Measurements from ENCODE around the gene GPR37. TPM values are rescaled to one million over a fixed set of nuclear protein-coding genes. Genes with fewer than 3 reads are reported as not detected.

The GPR37 gene
- total RNA-seq, 6 donors from 2014 or later = 0.15 to 2.8 (median 0.98) TPM

- TF ChIP-seq EP300 (IDR thresholded peaks at IDR 0.05) = no peak
- no peak for TF ChIP-seq POLR2A (IDR thresholded peaks at IDR 0.05)
- TF ChIP-seq POLR2AphosphoS5 (IDR thresholded peaks at IDR 0.05) = no peak
- TF ChIP-seq, protein P1, sequence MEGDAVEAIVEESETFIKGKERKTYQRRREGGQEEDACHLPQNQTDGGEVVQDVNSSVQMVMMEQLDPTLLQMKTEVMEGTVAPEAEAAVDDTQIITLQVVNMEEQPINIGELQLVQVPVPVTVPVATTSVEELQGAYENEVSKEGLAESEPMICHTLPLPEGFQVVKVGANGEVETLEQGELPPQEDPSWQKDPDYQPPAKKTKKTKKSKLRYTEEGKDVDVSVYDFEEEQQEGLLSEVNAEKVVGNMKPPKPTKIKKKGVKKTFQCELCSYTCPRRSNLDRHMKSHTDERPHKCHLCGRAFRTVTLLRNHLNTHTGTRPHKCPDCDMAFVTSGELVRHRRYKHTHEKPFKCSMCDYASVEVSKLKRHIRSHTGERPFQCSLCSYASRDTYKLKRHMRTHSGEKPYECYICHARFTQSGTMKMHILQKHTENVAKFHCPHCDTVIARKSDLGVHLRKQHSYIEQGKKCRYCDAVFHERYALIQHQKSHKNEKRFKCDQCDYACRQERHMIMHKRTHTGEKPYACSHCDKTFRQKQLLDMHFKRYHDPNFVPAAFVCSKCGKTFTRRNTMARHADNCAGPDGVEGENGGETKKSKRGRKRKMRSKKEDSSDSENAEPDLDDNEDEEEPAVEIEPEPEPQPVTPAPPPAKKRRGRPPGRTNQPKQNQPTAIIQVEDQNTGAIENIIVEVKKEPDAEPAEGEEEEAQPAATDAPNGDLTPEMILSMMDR (IDR thresholded peaks at IDR 0.05) = no peak
- Histone ChIP-seq H3K27me3 (no peaks in the 10 kb centered on the region), H3K27ac (no peak overlapping the region), H3K4me3 (no peak overlapping the region), H3K4me1 (no peaks in the 10 kb centered on the region), H3K36me3 (no peaks in the 10 kb centered on the region), H3K9me3 (no peaks in the 10 kb centered on the region)
- ATAC-seq (ENCODE audit: low FRiP score in 2 of 2) (no peak), DNase-seq (no peak)
- 74 to 79% methylated on average over 3 of the region's 3 CpGs for WGBS, 2 donors
These were observed 45.0 kb upstream of the GPR37 start for GRCh38 chr7:124810605-124811004.

- Histone ChIP-seq H3K27me3 (no peaks in the 10 kb centered on the region), H3K4me1 (no peaks in the 10 kb centered on the region), H3K27ac (no peak overlapping the region), H3K4me3 (no peak overlapping the region), H3K36me3 (no peaks in the 10 kb centered on the region), H3K9me3 (no peaks in the 10 kb centered on the region)
- TF ChIP-seq POLR2AphosphoS5 (IDR thresholded peaks at IDR 0.05) (no peak), EP300 (IDR thresholded peaks at IDR 0.05) (no peak), POLR2A (IDR thresholded peaks at IDR 0.05) (no peak)
- TF ChIP-seq, protein P1 (IDR thresholded peaks at IDR 0.05) = no peak
- ATAC-seq (ENCODE audit: low FRiP score in 2 of 2) = no peak
- no peak for DNase-seq
- WGBS, 2 donors = 70 to 78% methylated on average over 5 of the region's 5 CpGs
These were observed 42.6 kb upstream of the GPR37 start for GRCh38 chr7:124808206-124808605.

- no peak overlapping the region for H3K27ac ChIP-seq
- H3K9me3 ChIP-seq = no peaks in the 10 kb centered on the region
- no peaks in the 10 kb centered on the region for H3K4me1 ChIP-seq
- no peaks in the 10 kb centered on the region for H3K36me3 ChIP-seq
- H3K27me3 ChIP-seq = no peaks in the 10 kb centered on the region
- H3K4me3 ChIP-seq = no peak overlapping the region
- ATAC-seq (ENCODE audit: low FRiP score in 2 of 2) (no peak), DNase-seq (no peak)
- 93 to 95% methylated on average over 1 of the region's 1 CpG for WGBS, 2 donors
- TF ChIP-seq EP300 (IDR thresholded peaks at IDR 0.05) (no peak), POLR2AphosphoS5 (IDR thresholded peaks at IDR 0.05) (no peak), POLR2A (IDR thresholded peaks at IDR 0.05) (no peak)
- TF ChIP-seq, protein P1 (IDR thresholded peaks at IDR 0.05) = no peak
These were observed 35.8 kb upstream of the GPR37 start for GRCh38 chr7:124801330-124801895.

DNA sequence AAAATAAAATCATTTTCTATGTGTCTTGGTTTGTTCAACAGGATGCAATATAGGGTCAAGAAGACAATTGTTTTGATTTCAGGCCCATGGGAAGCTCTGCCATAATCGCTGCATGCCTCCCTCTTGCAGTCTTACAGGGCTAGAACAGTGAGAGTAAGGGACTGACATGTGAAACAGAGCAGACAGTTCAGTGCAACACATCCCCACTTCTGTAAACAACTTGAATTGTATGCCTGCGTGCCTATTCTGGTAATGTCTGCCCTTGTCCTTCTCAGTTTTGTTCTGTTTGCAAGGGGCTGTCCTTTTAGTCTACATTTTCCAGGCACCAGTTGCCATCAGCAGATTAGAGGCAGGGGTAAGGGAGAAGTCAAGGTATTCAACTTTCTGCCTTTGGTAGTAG lies 34.8 kb upstream of the GPR37 start:
- H3K36me3 ChIP-seq = no peaks in the 10 kb centered on the region
- no peaks in the 10 kb centered on the region for H3K9me3 ChIP-seq
- H3K4me1 ChIP-seq = no peaks in the 10 kb centered on the region
- TF ChIP-seq POLR2AphosphoS5 (IDR thresholded peaks at IDR 0.05) (no peak), EP300 (IDR thresholded peaks at IDR 0.05) (no peak), POLR2A (IDR thresholded peaks at IDR 0.05) (no peak)
- TF ChIP-seq, protein P1 (IDR thresholded peaks at IDR 0.05) = no peak
- no peak overlapping the region for H3K4me3 ChIP-seq
- H3K27me3 ChIP-seq = no peaks in the 10 kb centered on the region
- ATAC-seq (ENCODE audit: low FRiP score in 2 of 2) = no peak
- WGBS, 2 donors = 43 to 56% methylated on average over 2 of the region's 2 CpGs
- DNase-seq = no peak
- H3K27ac ChIP-seq = no peak overlapping the region

DNA sequence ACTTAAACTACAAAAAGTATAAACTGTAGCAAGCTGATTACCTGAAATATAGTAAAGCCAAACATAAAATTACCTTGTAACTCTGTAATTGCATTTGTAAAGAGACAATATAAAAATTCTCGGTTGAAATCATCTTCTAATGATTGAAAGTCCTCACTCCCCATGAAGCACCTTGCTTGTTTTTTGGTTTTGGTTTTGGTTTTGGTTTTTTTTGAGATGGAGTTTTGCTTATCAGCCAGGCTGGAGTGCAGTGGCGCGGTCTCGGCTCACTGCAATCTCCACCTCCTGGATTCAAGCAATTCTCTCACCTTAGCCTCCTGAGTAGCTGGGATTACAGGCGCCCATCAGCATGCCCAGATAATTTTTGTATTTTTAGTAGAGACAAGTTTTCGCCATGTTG lies 33.9 kb upstream of the GPR37 start:
- ATAC-seq (ENCODE audit: low FRiP score in 2 of 2) (no peak), DNase-seq (no peak)
- Histone ChIP-seq H3K4me1 (no peaks in the 10 kb centered on the region), H3K27me3 (no peaks in the 10 kb centered on the region), H3K4me3 (no peak overlapping the region), H3K27ac (no peak overlapping the region), H3K36me3 (no peaks in the 10 kb centered on the region), H3K9me3 (no peaks in the 10 kb centered on the region)
- 88 to 93% methylated on average over 6 of the region's 6 CpGs for WGBS, 2 donors
- TF ChIP-seq, protein P1 (IDR thresholded peaks at IDR 0.05) = no peak
- TF ChIP-seq POLR2A (IDR thresholded peaks at IDR 0.05) = no peak
- TF ChIP-seq EP300 (IDR thresholded peaks at IDR 0.05) = no peak
- TF ChIP-seq POLR2AphosphoS5 (IDR thresholded peaks at IDR 0.05) = no peak

Measured in upper lobe of left lung (tissue), 6 donors.